Sciatic nerve (tissue), 2 donors: ENCODE measurements around the gene PNMA6E. TPM values are rescaled to one million over a fixed set of nuclear protein-coding genes. Genes with fewer than 3 reads are reported as not detected.

Experiments
- ATAC-seq: fragments of 200-7000 bp; cut with Tn5 transposase; one replicate; pipeline ENCODE4 v1.9.1; 2020; ENCODE audit warnings: mild to moderate bottlenecking, moderate library complexity
- DNase-seq: peaks from one replicate; pipeline ENCODE4 v3.0.0-alpha.2; 2020; ENCODE audit warnings: low spot score
- intact Hi-C: fragments of 100-400 bp; cut with DNase I; formaldehyde crosslinking; loops from one replicate; pipeline ENCODE4 v1.14.2; 2022
- total RNA-seq: library from RNA; stranded (reverse); fragmentation: NEBNext Ultra II Directional; extraction: Animal tissue kit (Norgen Biotek cat#: 25700); gene quantifications from one replicate; pipeline ENCODE4 v1.2.1, GENCODE V29; 2021
- donor health status: DM: no; HTN: no; CAD: no.
- donor health status: DM: no; HTN: no; CAD: no.

Gene PNMA6E
- total RNA-seq, 1 donor from 2014 or later, result not detected

- intact Hi-C loops, result no loop called here
- ATAC-seq, result no peak
- no peak for DNase-seq
These were observed 38.8 kb upstream of the PNMA6E start for GRCh38 chrX:153439977-153440376.

- no peak for DNase-seq
- intact Hi-C loops, result no loop called here
- ATAC-seq, result no peak
These were observed 37.4 kb upstream of the PNMA6E start for GRCh38 chrX:153438532-153438931.

- no peak for ATAC-seq
- no peak for DNase-seq
- intact Hi-C loops, result no loop called here
These were observed 34.7 kb upstream of the PNMA6E start for GRCh38 chrX:153435845-153436244.

GRCh38 chrX:153434801-153435200, 33.7 kb upstream of the PNMA6E start:
- ATAC-seq (no peak), DNase-seq (no peak)
- intact Hi-C loops, result no loop called here

GRCh38 chrX:153433781-153434285, 32.7 kb upstream of the PNMA6E start:
- DNase-seq (no peak), ATAC-seq (no peak)
- intact Hi-C loops, result no loop called here

GRCh38 chrX:153433161-153433680, 32.1 kb upstream of the PNMA6E start:
- DNase-seq (no peak), ATAC-seq (no peak)
- intact Hi-C loops, result no loop called here

- intact Hi-C loops, result no loop called here
- ATAC-seq, result no peak
- no peak for DNase-seq
These were observed 29.6 kb upstream of the PNMA6E start for GRCh38 chrX:153430796-153431195.

GRCh38 chrX:153426204-153426603, 25.1 kb upstream of the PNMA6E start:
- intact Hi-C loops, result no loop called here
- DNase-seq (no peak), ATAC-seq (no peak)

GRCh38 chrX:153423652-153424051, 22.5 kb upstream of the PNMA6E start:
- ATAC-seq, result no peak
- peak; percentile 65 for DNase-seq
- intact Hi-C loops, result no loop called here

GRCh38 chrX:153421856-153422255, 20.7 kb upstream of the PNMA6E start:
- intact Hi-C loops, result no loop called here
- no peak for ATAC-seq

GRCh38 chrX:153420851-153421599, 19.9 kb upstream of the PNMA6E start:
- intact Hi-C loops, result no loop called here
- no peak for ATAC-seq
- DNase-seq, result no peak

More at GRCh38 chrX:153421856-153422255, 20.7 kb upstream of the PNMA6E start:
- DNase-seq, result no peak

GRCh38 chrX:153417637-153418036, 16.5 kb upstream of the PNMA6E start:
- intact Hi-C loops, result no loop called here
- no peak for ATAC-seq
- DNase-seq, result no peak

- intact Hi-C loops, result no loop called here
- no peak for DNase-seq
- ATAC-seq, result no peak
These were observed 15.8 kb upstream of the PNMA6E start for GRCh38 chrX:153416781-153417450.

- peak; percentile 72 for ATAC-seq
- DNase-seq, result no peak
- intact Hi-C loops, result no loop called here
These were observed 13.8 kb upstream of the PNMA6E start for GRCh38 chrX:153414856-153415510.

GRCh38 chrX:153413731-153414130, 12.6 kb upstream of the PNMA6E start:
- ATAC-seq, result no peak
- intact Hi-C loops, result no loop called here
- no peak for DNase-seq

GRCh38 chrX:153412746-153413720, 11.9 kb upstream of the PNMA6E start:
- ATAC-seq (no peak), DNase-seq (no peak)
- intact Hi-C loops, result no loop called here

GRCh38 chrX:153411988-153412574, 10.9 kb upstream of the PNMA6E start:
- no peak for DNase-seq
- ATAC-seq, result no peak
- intact Hi-C loops, result no loop called here

GRCh38 chrX:153411255-153411987, 10.3 kb upstream of the PNMA6E start, which contains the start of gene ZFP92:
ZFP92 (plus strand) TSS chrX:153411472; CDS start chrX:153418323, 6,851 bp downstream.
- ATAC-seq (peak; percentile 57), DNase-seq (no peak)
- intact Hi-C loops, result no loop called here
